Measurements from ENCODE around the gene GABBR2.

GABBR2 gene

GRCh38 chr9:98563988-98564387 is 144.7 kb downstream of the GABBR2 start:
- Histone ChIP-seq H3K27ac (ENCODE audit: low read depth, low read length) (no peak overlapping the region), H3K4me1 (ENCODE audit: insufficient read depth, low read length) (no peaks in the 10 kb centered on the region), H3K36me3 (ENCODE audit: insufficient read depth, low read length) (no peaks in the 10 kb centered on the region), H3K9ac (ENCODE audit: low read length) (no peak overlapping the region), H3K9me3 (ENCODE audit: low read length) (no peaks in the 10 kb centered on the region), H3K27me3 (ENCODE audit: control insufficient read depth in 1 of 2, insufficient read depth in 2 of 2, low read length in 2 of 2) (no peaks in the 10 kb centered on the region), H3K4me3 (ENCODE audit: low read depth in 1 of 2, low read length in 2 of 2) (no peak overlapping the region)

DNA sequence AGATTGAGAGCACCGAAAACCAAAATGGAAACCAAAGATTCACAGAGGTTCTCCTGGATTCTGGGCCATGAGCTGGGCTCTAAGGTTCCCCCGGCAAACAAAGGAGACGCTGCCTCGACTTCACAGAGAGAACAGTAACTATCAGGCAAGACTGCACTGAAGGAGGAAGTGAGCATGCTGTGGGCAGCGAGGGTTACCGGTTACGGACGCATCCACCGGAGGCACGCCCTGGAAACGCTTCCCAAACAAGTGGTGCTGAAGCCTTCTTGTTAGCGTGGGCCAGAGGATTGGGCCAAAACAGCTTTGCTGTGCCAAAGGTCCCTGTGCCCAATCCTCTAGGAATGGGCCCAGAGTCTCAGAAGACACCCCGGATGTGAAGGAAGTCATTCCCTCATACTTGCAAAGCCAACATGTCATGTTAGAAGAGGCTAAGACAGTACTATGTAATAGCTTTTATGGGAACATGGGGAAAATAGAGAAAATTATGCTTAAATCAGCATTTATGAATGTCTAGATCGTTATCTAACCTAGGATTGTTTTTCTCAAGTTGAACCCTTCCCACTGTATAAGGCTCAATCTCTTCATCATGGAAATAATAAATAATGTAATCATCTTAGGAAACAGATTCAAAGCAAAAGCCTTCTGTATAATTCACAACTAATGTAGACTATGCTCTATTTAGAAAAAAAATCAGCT is 145.4 kb downstream of the GABBR2 start:
- no peaks in the 10 kb centered on the region for H3K36me3 ChIP-seq (ENCODE audit: insufficient read depth, low read length)
- H3K27ac ChIP-seq (ENCODE audit: low read depth, low read length) = no peak overlapping the region
- H3K4me3 ChIP-seq (ENCODE audit: low read depth in 1 of 2, low read length in 2 of 2) = no peak overlapping the region
- no peaks in the 10 kb centered on the region for H3K27me3 ChIP-seq (ENCODE audit: control insufficient read depth in 1 of 2, insufficient read depth in 2 of 2, low read length in 2 of 2)
- no peak overlapping the region for H3K9ac ChIP-seq (ENCODE audit: low read length)
- H3K9me3 ChIP-seq (ENCODE audit: low read length) = no peaks in the 10 kb centered on the region
- H3K4me1 ChIP-seq (ENCODE audit: insufficient read depth, low read length) = no peaks in the 10 kb centered on the region

- no peak overlapping the region for H3K9ac ChIP-seq (ENCODE audit: low read length)
Measured at GRCh38 chr9:98559561-98559960, 149.2 kb downstream of the GABBR2 start.

GRCh38 chr9:98558575-98558974 is 150.2 kb downstream of the GABBR2 start:
- Histone ChIP-seq H3K9me3 (ENCODE audit: low read length) (no peaks in the 10 kb centered on the region), H3K9ac (ENCODE audit: low read length) (no peak overlapping the region), H3K36me3 (ENCODE audit: insufficient read depth, low read length) (no peaks in the 10 kb centered on the region), H3K27me3 (ENCODE audit: control insufficient read depth in 1 of 2, insufficient read depth in 2 of 2, low read length in 2 of 2) (no peaks in the 10 kb centered on the region), H3K27ac (ENCODE audit: low read depth, low read length) (no peak overlapping the region), H3K4me3 (ENCODE audit: low read depth in 1 of 2, low read length in 2 of 2) (no peak overlapping the region), H3K4me1 (ENCODE audit: insufficient read depth, low read length) (no peaks in the 10 kb centered on the region)

More at GRCh38 chr9:98559561-98559960, 149.2 kb downstream of the GABBR2 start:
- no peak overlapping the region for H3K4me3 ChIP-seq (ENCODE audit: low read depth in 1 of 2, low read length in 2 of 2)
- no peak overlapping the region for H3K27ac ChIP-seq (ENCODE audit: low read depth, low read length)
- no peaks in the 10 kb centered on the region for H3K36me3 ChIP-seq (ENCODE audit: insufficient read depth, low read length)
- H3K9me3 ChIP-seq (ENCODE audit: low read length) = no peaks in the 10 kb centered on the region
- no peaks in the 10 kb centered on the region for H3K27me3 ChIP-seq (ENCODE audit: control insufficient read depth in 1 of 2, insufficient read depth in 2 of 2, low read length in 2 of 2)
- H3K4me1 ChIP-seq (ENCODE audit: insufficient read depth, low read length) = no peaks in the 10 kb centered on the region

DNA sequence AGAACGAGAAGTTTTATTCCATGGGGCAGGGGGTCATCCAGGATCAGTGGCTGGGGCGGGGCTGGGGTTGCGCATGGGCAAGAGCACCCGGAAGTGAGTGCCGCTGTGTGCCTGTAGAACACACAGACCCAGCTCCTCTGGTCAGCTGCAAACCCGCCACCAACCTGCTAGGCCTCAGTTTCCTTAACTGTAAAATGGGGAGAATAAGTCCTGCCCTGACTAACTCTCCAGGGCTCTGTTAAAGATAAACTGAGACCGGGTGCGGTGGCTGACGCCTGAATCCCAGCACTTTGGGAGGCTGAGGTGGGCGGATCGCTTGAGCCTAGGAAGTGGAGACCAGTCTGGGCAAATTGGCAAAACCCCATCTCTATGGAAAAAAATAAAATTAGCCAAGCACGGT is 152.2 kb downstream of the GABBR2 start:
- Histone ChIP-seq H3K27ac (ENCODE audit: low read depth, low read length) (no peak overlapping the region), H3K36me3 (ENCODE audit: insufficient read depth, low read length) (no peaks in the 10 kb centered on the region), H3K4me1 (ENCODE audit: insufficient read depth, low read length) (no peaks in the 10 kb centered on the region), H3K9me3 (ENCODE audit: low read length) (no peaks in the 10 kb centered on the region), H3K9ac (ENCODE audit: low read length) (no peak overlapping the region), H3K27me3 (ENCODE audit: control insufficient read depth in 1 of 2, insufficient read depth in 2 of 2, low read length in 2 of 2) (no peaks in the 10 kb centered on the region), H3K4me3 (ENCODE audit: low read depth in 1 of 2, low read length in 2 of 2) (no peak overlapping the region)

- Histone ChIP-seq H3K27me3 (ENCODE audit: control insufficient read depth in 1 of 2, insufficient read depth in 2 of 2, low read length in 2 of 2) (no peaks in the 10 kb centered on the region), H3K36me3 (ENCODE audit: insufficient read depth, low read length) (no peaks in the 10 kb centered on the region), H3K9ac (ENCODE audit: low read length) (no peak overlapping the region), H3K4me3 (ENCODE audit: low read depth in 1 of 2, low read length in 2 of 2) (no peak overlapping the region), H3K9me3 (ENCODE audit: low read length) (no peaks in the 10 kb centered on the region), H3K4me1 (ENCODE audit: insufficient read depth, low read length) (no peaks in the 10 kb centered on the region), H3K27ac (ENCODE audit: low read depth, low read length) (no peak overlapping the region)
Measured at GRCh38 chr9:98555651-98556465, 152.9 kb downstream of the GABBR2 start.

DNA sequence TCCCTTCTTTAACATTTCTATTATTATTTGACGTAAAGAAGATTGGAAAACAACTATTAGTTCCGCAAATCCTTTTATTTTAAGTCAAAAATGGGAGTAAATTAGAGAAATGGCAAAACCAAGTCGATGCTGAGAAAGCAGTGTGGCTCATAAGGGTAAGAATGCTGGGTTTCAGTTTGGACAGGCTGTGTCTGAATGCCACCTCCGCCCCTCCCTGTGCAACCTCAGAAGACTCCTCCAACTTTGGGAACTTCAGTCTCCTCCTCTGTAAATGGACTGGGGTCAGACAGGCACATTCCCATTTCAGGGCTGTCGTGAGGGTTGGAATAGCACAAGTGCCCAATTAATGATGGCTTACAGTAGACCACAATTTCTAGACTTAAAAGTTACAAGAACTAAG is 154.0 kb downstream of the GABBR2 start:
- Histone ChIP-seq H3K4me3 (ENCODE audit: low read depth in 1 of 2, low read length in 2 of 2) (no peak overlapping the region), H3K9ac (ENCODE audit: low read length) (no peak overlapping the region), H3K27me3 (ENCODE audit: control insufficient read depth in 1 of 2, insufficient read depth in 2 of 2, low read length in 2 of 2) (no peaks in the 10 kb centered on the region), H3K36me3 (ENCODE audit: insufficient read depth, low read length) (no peaks in the 10 kb centered on the region), H3K9me3 (ENCODE audit: low read length) (no peaks in the 10 kb centered on the region), H3K27ac (ENCODE audit: low read depth, low read length) (no peak overlapping the region), H3K4me1 (ENCODE audit: insufficient read depth, low read length) (no peaks in the 10 kb centered on the region)

- no peak overlapping the region for H3K4me3 ChIP-seq (ENCODE audit: low read depth in 1 of 2, low read length in 2 of 2)
- no peaks in the 10 kb centered on the region for H3K36me3 ChIP-seq (ENCODE audit: insufficient read depth, low read length)
- no peaks in the 10 kb centered on the region for H3K4me1 ChIP-seq (ENCODE audit: insufficient read depth, low read length)
- no peaks in the 10 kb centered on the region for H3K27me3 ChIP-seq (ENCODE audit: control insufficient read depth in 1 of 2, insufficient read depth in 2 of 2, low read length in 2 of 2)
- no peak overlapping the region for H3K9ac ChIP-seq (ENCODE audit: low read length)
- H3K27ac ChIP-seq (ENCODE audit: low read depth, low read length) = no peak overlapping the region
- no peaks in the 10 kb centered on the region for H3K9me3 ChIP-seq (ENCODE audit: low read length)
Measured at GRCh38 chr9:98552331-98552730, 156.4 kb downstream of the GABBR2 start.

- no peak overlapping the region for H3K4me3 ChIP-seq (ENCODE audit: low read depth in 1 of 2, low read length in 2 of 2)
- H3K27ac ChIP-seq (ENCODE audit: low read depth, low read length) = no peak overlapping the region
- H3K27me3 ChIP-seq (ENCODE audit: control insufficient read depth in 1 of 2, insufficient read depth in 2 of 2, low read length in 2 of 2) = no peaks in the 10 kb centered on the region
- no peaks in the 10 kb centered on the region for H3K4me1 ChIP-seq (ENCODE audit: insufficient read depth, low read length)
- H3K36me3 ChIP-seq (ENCODE audit: insufficient read depth, low read length) = no peaks in the 10 kb centered on the region
- no peaks in the 10 kb centered on the region for H3K9me3 ChIP-seq (ENCODE audit: low read length)
- H3K9ac ChIP-seq (ENCODE audit: low read length) = no peak overlapping the region
Measured at GRCh38 chr9:98551511-98552286, 157.0 kb downstream of the GABBR2 start.

GRCh38 chr9:98550206-98550820 is 158.4 kb downstream of the GABBR2 start:
- H3K9me3 ChIP-seq (ENCODE audit: low read length) = no peaks in the 10 kb centered on the region
- H3K9ac ChIP-seq (ENCODE audit: low read length) = no peak overlapping the region
- no peaks in the 10 kb centered on the region for H3K27me3 ChIP-seq (ENCODE audit: control insufficient read depth in 1 of 2, insufficient read depth in 2 of 2, low read length in 2 of 2)
- no peaks in the 10 kb centered on the region for H3K36me3 ChIP-seq (ENCODE audit: insufficient read depth, low read length)
- no peak overlapping the region for H3K4me3 ChIP-seq (ENCODE audit: low read depth in 1 of 2, low read length in 2 of 2)
- H3K27ac ChIP-seq (ENCODE audit: low read depth, low read length) = no peak overlapping the region
- no peaks in the 10 kb centered on the region for H3K4me1 ChIP-seq (ENCODE audit: insufficient read depth, low read length)

- H3K27ac ChIP-seq (ENCODE audit: low read depth, low read length) = no peak overlapping the region
- no peaks in the 10 kb centered on the region for H3K27me3 ChIP-seq (ENCODE audit: control insufficient read depth in 1 of 2, insufficient read depth in 2 of 2, low read length in 2 of 2)
- no peak overlapping the region for H3K4me3 ChIP-seq (ENCODE audit: low read depth in 1 of 2, low read length in 2 of 2)
- H3K4me1 ChIP-seq (ENCODE audit: insufficient read depth, low read length) = no peaks in the 10 kb centered on the region
- H3K9me3 ChIP-seq (ENCODE audit: low read length) = no peaks in the 10 kb centered on the region
- H3K9ac ChIP-seq (ENCODE audit: low read length) = no peak overlapping the region
- no peaks in the 10 kb centered on the region for H3K36me3 ChIP-seq (ENCODE audit: insufficient read depth, low read length)
Measured at GRCh38 chr9:98549401-98549800, 159.3 kb downstream of the GABBR2 start.
